Measurements from ENCODE around the gene FRMD5.

The FRMD5 gene

DNA sequence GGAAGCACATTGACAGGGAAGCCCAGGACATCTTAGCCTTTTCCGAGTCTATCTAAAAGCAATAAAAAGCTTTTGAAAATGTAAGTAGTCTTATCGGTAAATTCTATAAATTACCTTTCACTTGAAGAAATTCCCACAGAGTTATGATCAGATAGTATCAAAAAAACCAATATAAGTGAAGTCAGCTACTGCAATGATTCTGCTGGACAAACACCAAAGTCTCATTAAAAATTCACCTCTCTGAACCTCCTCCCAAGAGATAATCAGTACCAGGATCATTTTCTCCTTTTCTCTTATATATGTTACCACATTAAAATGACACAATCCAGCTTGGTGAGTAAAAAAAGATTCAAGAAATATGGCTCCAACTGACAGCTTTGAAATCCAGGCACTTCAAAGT lies 69.2 kb downstream of the FRMD5 start:
- Histone ChIP-seq H3K4me2 (ENCODE audit: low read depth, low read length, poor library complexity, severe bottlenecking) (no peak overlapping the region), H3K4me3 (ENCODE audit: insufficient read depth, low read length, poor library complexity, severe bottlenecking) (no peak overlapping the region), H3F3A (ENCODE audit: insufficient read depth) (no peaks in the 10 kb centered on the region; the same call in 1 of the 2 replicates), H4K20me1 (ENCODE audit: low read depth, low read length) (no peaks in the 10 kb centered on the region), H2AFZ (ENCODE audit: low read depth, low read length, severe bottlenecking) (no peak overlapping the region), H3K9me2 (replicated peaks; ENCODE audit: insufficient read depth, low read length) (no peaks in the 10 kb centered on the region), H3K27ac (ENCODE audit: low read depth, low read length) (no peak overlapping the region), H3K27me3 (ENCODE audit: low read length) (no peaks in the 10 kb centered on the region), H3K36me3 (ENCODE audit: low read length) (no peaks in the 10 kb centered on the region), H3K79me2 (ENCODE audit: insufficient read depth, low read length) (no peaks in the 10 kb centered on the region), H3K9ac (ENCODE audit: low read length) (no peak overlapping the region), H3K9me3 (ENCODE audit: insufficient read depth, low read length) (no peaks in the 10 kb centered on the region)
- TF ChIP-seq EZH2phosphoT487 (conservative IDR thresholded peaks at IDR 0.05; ENCODE audit: low read length): no peak
- TF ChIP-seq, protein P1, sequence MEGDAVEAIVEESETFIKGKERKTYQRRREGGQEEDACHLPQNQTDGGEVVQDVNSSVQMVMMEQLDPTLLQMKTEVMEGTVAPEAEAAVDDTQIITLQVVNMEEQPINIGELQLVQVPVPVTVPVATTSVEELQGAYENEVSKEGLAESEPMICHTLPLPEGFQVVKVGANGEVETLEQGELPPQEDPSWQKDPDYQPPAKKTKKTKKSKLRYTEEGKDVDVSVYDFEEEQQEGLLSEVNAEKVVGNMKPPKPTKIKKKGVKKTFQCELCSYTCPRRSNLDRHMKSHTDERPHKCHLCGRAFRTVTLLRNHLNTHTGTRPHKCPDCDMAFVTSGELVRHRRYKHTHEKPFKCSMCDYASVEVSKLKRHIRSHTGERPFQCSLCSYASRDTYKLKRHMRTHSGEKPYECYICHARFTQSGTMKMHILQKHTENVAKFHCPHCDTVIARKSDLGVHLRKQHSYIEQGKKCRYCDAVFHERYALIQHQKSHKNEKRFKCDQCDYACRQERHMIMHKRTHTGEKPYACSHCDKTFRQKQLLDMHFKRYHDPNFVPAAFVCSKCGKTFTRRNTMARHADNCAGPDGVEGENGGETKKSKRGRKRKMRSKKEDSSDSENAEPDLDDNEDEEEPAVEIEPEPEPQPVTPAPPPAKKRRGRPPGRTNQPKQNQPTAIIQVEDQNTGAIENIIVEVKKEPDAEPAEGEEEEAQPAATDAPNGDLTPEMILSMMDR (IDR thresholded peaks at IDR 0.05; ENCODE audit: insufficient read depth, low read length, poor library complexity, severe bottlenecking): no peak

DNA sequence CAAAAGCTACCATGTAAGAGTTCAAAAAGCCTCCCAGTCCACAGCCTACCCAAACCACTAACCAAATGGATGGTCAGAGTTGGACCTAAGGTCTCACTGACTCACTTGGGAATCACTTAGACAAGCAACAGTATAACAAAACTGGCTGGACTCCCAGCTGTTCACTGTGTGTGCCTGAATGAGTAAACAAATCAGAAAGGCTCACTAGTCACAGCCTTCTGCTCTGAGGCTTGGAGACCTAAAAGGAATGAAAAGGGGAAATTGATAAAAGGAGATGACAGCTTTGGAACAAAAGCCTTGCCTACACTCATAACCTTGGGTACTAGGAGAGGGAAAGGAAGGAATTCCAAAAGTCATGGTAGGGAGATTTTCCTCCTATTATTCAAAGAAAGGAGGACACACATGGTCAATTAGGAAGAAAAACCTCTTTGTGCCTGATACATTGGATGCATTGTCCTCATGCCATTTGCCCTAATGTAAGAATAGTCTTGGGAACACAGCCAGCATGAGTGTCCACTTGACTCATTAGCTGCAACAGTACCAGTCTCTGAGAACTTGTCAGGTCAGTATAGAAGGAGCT lies 92.3 kb downstream of the FRMD5 start:
- TF ChIP-seq EZH2phosphoT487 (conservative IDR thresholded peaks at IDR 0.05; ENCODE audit: low read length): no peak
- TF ChIP-seq, protein P1 (IDR thresholded peaks at IDR 0.05; ENCODE audit: insufficient read depth, low read length, poor library complexity, severe bottlenecking): no peak
- H3K36me3 ChIP-seq (ENCODE audit: low read length): no peaks in the 10 kb centered on the region
- no peak overlapping the region for H3K4me2 ChIP-seq (ENCODE audit: low read depth, low read length, poor library complexity, severe bottlenecking)
- no peak overlapping the region for H3K4me3 ChIP-seq (ENCODE audit: insufficient read depth, low read length, poor library complexity, severe bottlenecking)
- no peaks in the 10 kb centered on the region for H3K79me2 ChIP-seq (ENCODE audit: insufficient read depth, low read length)
- H3K9me3 ChIP-seq (ENCODE audit: insufficient read depth, low read length): no peaks in the 10 kb centered on the region
- no peaks in the 10 kb centered on the region for H4K20me1 ChIP-seq (ENCODE audit: low read depth, low read length)
- H3K9me2 ChIP-seq (replicated peaks; ENCODE audit: insufficient read depth, low read length): no peaks in the 10 kb centered on the region
- H3K27ac ChIP-seq (ENCODE audit: low read depth, low read length): no peak overlapping the region
- no peak overlapping the region for H2AFZ ChIP-seq (ENCODE audit: low read depth, low read length, severe bottlenecking)
- H3K9ac ChIP-seq (ENCODE audit: low read length): no peak overlapping the region
- no peaks in the 10 kb centered on the region for H3K27me3 ChIP-seq (ENCODE audit: low read length)
- H3F3A ChIP-seq (ENCODE audit: insufficient read depth): no peaks in the 10 kb centered on the region

DNA sequence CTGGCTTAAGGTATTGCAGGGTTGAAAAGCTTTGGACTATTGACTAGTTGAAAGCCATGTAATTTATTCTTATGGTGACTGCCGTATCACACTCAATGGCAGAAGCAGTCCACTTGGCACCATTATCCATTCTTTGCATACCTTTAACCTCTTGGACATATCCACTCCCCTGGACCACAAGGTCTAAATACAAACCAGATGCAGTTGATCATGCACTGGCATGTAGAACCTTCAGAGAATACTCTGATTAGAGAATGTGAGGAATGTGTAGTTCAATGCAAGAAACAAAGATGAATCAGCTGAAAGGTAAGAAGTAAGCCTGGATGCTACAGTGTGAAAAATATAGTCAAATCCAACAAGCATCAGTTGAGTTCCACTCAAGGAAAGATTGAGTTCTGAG lies 93.1 kb downstream of the FRMD5 start:
- H4K20me1 ChIP-seq (ENCODE audit: low read depth, low read length): no peaks in the 10 kb centered on the region
- no peak overlapping the region for H3K4me2 ChIP-seq (ENCODE audit: low read depth, low read length, poor library complexity, severe bottlenecking)
- no peaks in the 10 kb centered on the region for H3K9me2 ChIP-seq (replicated peaks; ENCODE audit: insufficient read depth, low read length)
- H3K79me2 ChIP-seq (ENCODE audit: insufficient read depth, low read length): no peaks in the 10 kb centered on the region
- TF ChIP-seq, protein P1 (IDR thresholded peaks at IDR 0.05; ENCODE audit: insufficient read depth, low read length, poor library complexity, severe bottlenecking): no peak
- no peak for TF ChIP-seq EZH2phosphoT487 (conservative IDR thresholded peaks at IDR 0.05; ENCODE audit: low read length)
- no peaks in the 10 kb centered on the region for H3F3A ChIP-seq (ENCODE audit: insufficient read depth)
- no peak overlapping the region for H2AFZ ChIP-seq (ENCODE audit: low read depth, low read length, severe bottlenecking)
- no peaks in the 10 kb centered on the region for H3K27me3 ChIP-seq (ENCODE audit: low read length)
- no peaks in the 10 kb centered on the region for H3K36me3 ChIP-seq (ENCODE audit: low read length)
- no peaks in the 10 kb centered on the region for H3K9me3 ChIP-seq (ENCODE audit: insufficient read depth, low read length)
- H3K4me3 ChIP-seq (ENCODE audit: insufficient read depth, low read length, poor library complexity, severe bottlenecking): no peak overlapping the region
- H3K27ac ChIP-seq (ENCODE audit: low read depth, low read length): no peak overlapping the region
- H3K9ac ChIP-seq (ENCODE audit: low read length): no peak overlapping the region
